ENCODE results near the gene BIRC2. TPM values are rescaled to one million over a fixed set of nuclear protein-coding genes. Genes with fewer than 3 reads are reported as not detected.
A peak's percentile ranks its signal among the peaks of the same experiment; 100 is the strongest.

The BIRC2 gene
- total RNA-seq, 2 experiments from 2014 or later = 107 to 109 TPM

GRCh38 chr11:102385085-102386007 is 38.3 kb downstream of the BIRC2 start:
- Mint-ChIP-seq H3K27me3 (no peaks in the 10 kb centered on the region), H3K9me3 (peaks cover 3% of the 10 kb centered on the region), H3K4me3 (no peak overlapping the region), H3K4me1 (ENCODE audit: low read depth) (peaks cover 35% of the 10 kb centered on the region), H3K27ac (peak overlapping the region; percentile 72), H3K36me3 (ENCODE audit: low read depth) (peaks cover 86% of the 10 kb centered on the region)
- no peak for TF ChIP-seq CTCF (IDR thresholded peaks at IDR 0.05)
- DNase-seq (no peak), ATAC-seq (ENCODE audit: poor library complexity) (no peak)
- Histone ChIP-seq H3K36me3 (ENCODE audit: insufficient read depth, low read length) (peaks cover 54% of the 10 kb centered on the region), H3K9me3 (ENCODE audit: control insufficient read depth in 1 of 2, insufficient read depth in 1 of 2, low read length in 2 of 2) (no peaks in the 10 kb centered on the region), H3K27me3 (ENCODE audit: control insufficient read depth in 1 of 2, insufficient read depth in 2 of 2, low read length in 2 of 2) (no peaks in the 10 kb centered on the region), H3K27ac (ENCODE audit: low read depth in 1 of 2, low read length in 2 of 2) (no peak overlapping the region), H3K4me1 (ENCODE audit: insufficient read depth, low read length) (peaks cover under 1% of the 10 kb centered on the region), H3K4me3 (ENCODE audit: low read length) (no peak overlapping the region)
- ChIA-PET CTCF (no interaction called here), POLR2A (no interaction called here)
- intact Hi-C loops (cut with DNase I, micrococcal nuclease) = no loop called here

GRCh38 chr11:102386136-102386734 is 39.2 kb downstream of the BIRC2 start:
- ChIA-PET POLR2A (no interaction called here), CTCF (no interaction called here)
- H3K4me3 Mint-ChIP-seq = no peak overlapping the region
- peak; percentile 50 for ATAC-seq (ENCODE audit: poor library complexity)
- no peak for TF ChIP-seq CTCF (IDR thresholded peaks at IDR 0.05)
- intact Hi-C loops (cut with DNase I, micrococcal nuclease) = no loop called here
- H3K27ac ChIP-seq (ENCODE audit: low read depth in 1 of 2, low read length in 2 of 2) = no peak overlapping the region
- peak overlapping the region; percentile 72 for H3K27ac Mint-ChIP-seq
- peaks cover 9% of the 10 kb centered on the region for H3K4me1 ChIP-seq (ENCODE audit: insufficient read depth, low read length)
- DNase-seq = no peak
- H3K9me3 Mint-ChIP-seq = peaks cover 3% of the 10 kb centered on the region
- H3K4me3 ChIP-seq (ENCODE audit: low read length) = no peak overlapping the region
- H3K36me3 ChIP-seq (ENCODE audit: insufficient read depth, low read length) = peaks cover 49% of the 10 kb centered on the region
- no peaks in the 10 kb centered on the region for H3K27me3 ChIP-seq (ENCODE audit: control insufficient read depth in 1 of 2, insufficient read depth in 2 of 2, low read length in 2 of 2)
- H3K9me3 ChIP-seq (ENCODE audit: control insufficient read depth in 1 of 2, insufficient read depth in 1 of 2, low read length in 2 of 2) = no peaks in the 10 kb centered on the region
- peaks cover 83% of the 10 kb centered on the region for H3K36me3 Mint-ChIP-seq (ENCODE audit: low read depth)
- H3K4me1 Mint-ChIP-seq (ENCODE audit: low read depth) = peaks cover 41% of the 10 kb centered on the region
- H3K27me3 Mint-ChIP-seq = no peaks in the 10 kb centered on the region

- Histone ChIP-seq H3K27ac (ENCODE audit: low read depth in 1 of 2, low read length in 2 of 2) (no peak overlapping the region), H3K36me3 (ENCODE audit: insufficient read depth, low read length) (peaks cover 47% of the 10 kb centered on the region), H3K4me1 (ENCODE audit: insufficient read depth, low read length) (peaks cover 15% of the 10 kb centered on the region), H3K27me3 (ENCODE audit: control insufficient read depth in 1 of 2, insufficient read depth in 2 of 2, low read length in 2 of 2) (no peaks in the 10 kb centered on the region), H3K4me3 (ENCODE audit: low read length) (no peak overlapping the region), H3K9me3 (ENCODE audit: control insufficient read depth in 1 of 2, insufficient read depth in 1 of 2, low read length in 2 of 2) (no peaks in the 10 kb centered on the region)
- ChIA-PET POLR2A (no interaction called here), CTCF (no interaction called here)
- no peak for TF ChIP-seq CTCF (IDR thresholded peaks at IDR 0.05)
- Mint-ChIP-seq H3K9me3 (peaks cover 3% of the 10 kb centered on the region), H3K27me3 (no peaks in the 10 kb centered on the region), H3K27ac (peak overlapping the region; percentile 72), H3K36me3 (ENCODE audit: low read depth) (peaks cover 78% of the 10 kb centered on the region), H3K4me3 (no peak overlapping the region), H3K4me1 (ENCODE audit: low read depth) (peaks cover 41% of the 10 kb centered on the region)
- DNase-seq = no peak
- no peak for ATAC-seq (ENCODE audit: poor library complexity)
- intact Hi-C loops (cut with DNase I, micrococcal nuclease) = no loop called here
Observed at GRCh38 chr11:102387043-102387781, 40.2 kb downstream of the BIRC2 start.
